Fibroblast of villous mesenchyme (primary cell): Measurements from ENCODE around the gene PTAR1. TPM values are rescaled to one million over a fixed set of nuclear protein-coding genes. Genes with fewer than 3 reads are reported as not detected.
"Not testable (repeated sequence)": the region's sequence is repeated elsewhere in the genome, so short reads cannot be mapped to it uniquely, and the experiment has no call there.

ENCODE experiments used
- DNase-seq: peaks from one replicate; pipeline ENCODE4 v3.0.0-alpha.2; 2010; ENCODE audit warnings: low read depth
- H3K4me3 ChIP-seq: 2 replicates; pipeline ENCODE4 v1.5.1; 2011; ENCODE audit warnings: low read depth, mild to moderate bottlenecking, low read length
- total RNA-seq: library from RNA; depleted of rRNA; stranded (reverse); fragments of >200 nt; gene quantifications from 2 replicates; pipeline ENCODE4 v1.2.3, GENCODE V29; 2012
- TF ChIP-seq, protein P1 (sequence below): IDR thresholded peaks from 2 replicates; pipeline ENCODE4 v1.5.1; 2012; ENCODE audit warnings: low read depth, mild to moderate bottlenecking, low read length; ENCODE audit not compliant: insufficient read depth

Gene PTAR1, protein sequence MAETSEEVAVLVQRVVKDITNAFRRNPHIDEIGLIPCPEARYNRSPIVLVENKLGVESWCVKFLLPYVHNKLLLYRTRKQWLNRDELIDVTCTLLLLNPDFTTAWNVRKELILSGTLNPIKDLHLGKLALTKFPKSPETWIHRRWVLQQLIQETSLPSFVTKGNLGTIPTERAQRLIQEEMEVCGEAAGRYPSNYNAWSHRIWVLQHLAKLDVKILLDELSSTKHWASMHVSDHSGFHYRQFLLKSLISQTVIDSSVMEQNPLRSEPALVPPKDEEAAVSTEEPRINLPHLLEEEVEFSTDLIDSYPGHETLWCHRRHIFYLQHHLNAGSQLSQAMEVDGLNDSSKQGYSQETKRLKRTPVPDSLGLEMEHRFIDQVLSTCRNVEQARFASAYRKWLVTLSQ
- 66.0 and 117 TPM in 2 replicates for total RNA-seq

DNA sequence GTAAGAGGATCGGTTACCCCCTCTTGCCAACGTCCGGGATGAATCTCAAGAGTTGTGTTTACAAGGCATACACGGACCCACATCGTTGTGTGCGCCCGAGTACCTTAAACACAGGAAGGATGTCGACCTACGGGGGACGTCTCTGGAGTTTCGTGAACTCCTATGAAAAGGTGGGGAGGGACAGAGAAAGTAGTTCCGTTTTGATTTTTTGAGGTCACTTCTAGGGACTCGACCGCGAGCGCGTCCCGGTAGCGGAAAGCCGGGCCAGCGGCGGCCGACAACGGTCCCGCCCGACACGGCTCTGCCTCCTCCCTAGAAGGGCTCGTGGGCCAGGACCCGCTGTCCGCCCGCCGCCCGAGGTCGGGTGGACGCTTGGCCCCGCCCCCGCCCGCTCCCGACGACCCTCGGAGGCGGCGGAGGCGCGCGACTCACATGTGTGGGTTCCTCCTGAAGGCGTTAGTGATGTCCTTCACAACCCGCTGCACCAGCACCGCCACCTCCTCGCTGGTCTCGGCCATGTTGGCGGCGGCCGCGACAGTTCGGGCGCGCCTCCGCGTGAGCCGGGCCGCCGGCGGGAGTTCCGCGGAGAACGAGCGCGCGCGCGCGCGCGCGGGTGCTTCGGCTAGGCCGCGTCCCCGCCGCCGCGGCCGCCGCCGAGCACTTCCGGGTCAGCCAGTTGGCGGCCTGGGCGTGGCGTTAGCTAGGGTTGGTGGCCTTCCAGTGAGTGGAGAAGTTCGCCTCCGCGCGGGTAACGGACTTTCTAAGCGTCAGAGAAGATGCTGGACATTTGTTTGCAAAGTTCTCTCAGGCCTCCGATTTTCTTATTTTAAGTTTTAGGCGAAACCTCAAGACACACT lies at the start of gene PTAR1:
Gene PTAR1 (minus strand): TSS at position 591 of the 857 bp plus-strand sequence. CDS start 73 bp downstream, at position 518.
- TF ChIP-seq, protein P1, sequence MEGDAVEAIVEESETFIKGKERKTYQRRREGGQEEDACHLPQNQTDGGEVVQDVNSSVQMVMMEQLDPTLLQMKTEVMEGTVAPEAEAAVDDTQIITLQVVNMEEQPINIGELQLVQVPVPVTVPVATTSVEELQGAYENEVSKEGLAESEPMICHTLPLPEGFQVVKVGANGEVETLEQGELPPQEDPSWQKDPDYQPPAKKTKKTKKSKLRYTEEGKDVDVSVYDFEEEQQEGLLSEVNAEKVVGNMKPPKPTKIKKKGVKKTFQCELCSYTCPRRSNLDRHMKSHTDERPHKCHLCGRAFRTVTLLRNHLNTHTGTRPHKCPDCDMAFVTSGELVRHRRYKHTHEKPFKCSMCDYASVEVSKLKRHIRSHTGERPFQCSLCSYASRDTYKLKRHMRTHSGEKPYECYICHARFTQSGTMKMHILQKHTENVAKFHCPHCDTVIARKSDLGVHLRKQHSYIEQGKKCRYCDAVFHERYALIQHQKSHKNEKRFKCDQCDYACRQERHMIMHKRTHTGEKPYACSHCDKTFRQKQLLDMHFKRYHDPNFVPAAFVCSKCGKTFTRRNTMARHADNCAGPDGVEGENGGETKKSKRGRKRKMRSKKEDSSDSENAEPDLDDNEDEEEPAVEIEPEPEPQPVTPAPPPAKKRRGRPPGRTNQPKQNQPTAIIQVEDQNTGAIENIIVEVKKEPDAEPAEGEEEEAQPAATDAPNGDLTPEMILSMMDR, result no peak
- H3K4me3 ChIP-seq, result peak within 1 kb of the TSS; percentile 90
- DNase-seq, result peak; percentile 91

DNA sequence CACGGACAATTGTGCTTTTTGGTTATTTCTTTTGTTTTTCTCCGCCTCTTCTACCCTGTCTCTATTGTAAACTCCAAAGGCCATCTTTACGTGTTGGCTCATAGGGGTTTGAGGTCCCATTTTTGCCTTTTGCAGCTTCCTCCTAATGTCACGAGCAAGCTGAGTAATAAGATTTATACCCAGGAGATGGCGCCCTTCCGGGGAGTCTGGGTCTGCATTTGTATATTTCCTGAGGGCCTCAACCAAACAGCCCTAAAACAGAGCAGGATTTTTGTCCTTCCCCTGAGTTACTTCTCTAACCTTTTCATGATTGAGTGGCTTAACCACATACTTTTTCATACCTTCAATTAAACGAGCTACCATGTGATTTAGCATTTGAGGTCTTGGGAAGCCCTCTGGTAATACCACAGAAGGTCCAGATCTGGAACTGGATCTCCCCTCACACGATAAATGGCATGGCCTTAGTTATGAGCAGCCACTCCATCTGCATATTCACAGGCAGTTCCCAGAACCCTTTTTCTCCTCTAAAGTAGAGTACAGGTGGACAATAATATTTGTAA lies 49.6 kb upstream of the PTAR1 start:
- peak; percentile 37 for DNase-seq
- TF ChIP-seq, protein P1, result peak; percentile 50
- no peak overlapping the region for H3K4me3 ChIP-seq

DNA sequence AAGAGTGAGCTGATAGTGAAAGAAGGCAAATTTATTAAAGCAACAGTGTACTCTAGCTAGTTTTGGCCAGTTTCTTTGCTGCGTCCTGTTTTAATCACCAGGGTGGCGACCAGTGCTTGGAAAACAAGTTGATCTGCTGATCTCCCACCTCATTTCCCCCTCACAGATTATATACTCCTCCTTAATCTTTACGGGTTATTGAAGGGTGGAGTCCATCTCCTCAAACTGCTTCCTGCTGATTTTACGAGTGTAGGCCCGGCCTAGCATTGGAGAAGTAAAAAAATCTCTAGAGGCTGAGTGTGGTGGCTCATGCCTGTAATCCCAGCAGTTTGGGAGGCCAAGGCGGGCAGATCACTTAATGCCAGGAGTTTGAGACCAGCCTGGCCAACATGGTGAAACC lies 46.8 kb upstream of the PTAR1 start:
- no peak for DNase-seq
- TF ChIP-seq, protein P1, result no peak
- no peak overlapping the region for H3K4me3 ChIP-seq

DNA sequence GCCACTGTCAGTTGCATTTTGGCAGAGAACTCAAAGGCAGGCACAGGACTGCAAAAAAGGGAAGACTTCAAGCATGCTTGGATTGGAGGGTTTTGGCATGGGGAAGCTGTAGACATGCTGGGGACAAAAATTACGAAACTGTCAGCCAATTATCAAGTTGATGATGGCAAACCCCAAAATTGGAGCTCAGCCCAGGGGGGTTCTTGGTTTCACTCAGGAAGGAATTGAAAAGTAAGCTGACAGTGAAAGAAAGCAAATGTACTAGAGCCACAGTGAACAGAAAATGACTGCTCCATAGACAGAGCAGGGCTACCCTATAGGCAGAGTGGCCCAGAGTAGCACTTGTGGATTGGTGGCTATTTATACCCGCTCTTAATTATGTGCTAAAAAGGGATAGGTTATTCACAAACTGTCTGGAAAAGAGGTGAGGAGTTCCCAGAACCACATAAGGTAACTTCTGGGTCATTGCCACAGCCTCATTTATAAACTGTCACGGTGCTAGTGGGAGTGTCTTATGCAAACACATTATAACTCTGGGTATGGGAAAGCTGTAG lies 46.2 kb upstream of the PTAR1 start:
- DNase-seq, result no peak
- TF ChIP-seq, protein P1, result no peak
- H3K4me3 ChIP-seq, result no peak overlapping the region

DNA sequence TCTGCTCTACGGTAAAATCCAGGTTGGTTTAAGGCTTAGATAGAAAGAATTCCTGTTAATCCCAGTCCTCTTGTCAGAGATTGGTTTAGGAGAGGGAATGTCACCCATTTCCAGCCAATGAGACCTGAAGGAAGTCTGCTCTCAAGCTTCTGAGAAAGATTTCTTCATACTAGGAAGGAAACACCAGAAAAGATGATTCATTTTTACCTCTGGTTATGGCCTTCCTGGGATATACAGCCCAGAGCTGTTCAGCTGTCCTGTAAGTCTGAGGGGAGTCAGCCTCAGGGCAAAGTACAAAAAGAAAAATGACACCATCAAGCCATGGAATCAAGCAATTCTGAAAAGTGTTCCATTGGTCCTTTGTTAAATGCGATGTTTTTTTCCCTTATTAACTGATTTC lies 42.2 kb upstream of the PTAR1 start:
- no peak overlapping the region for H3K4me3 ChIP-seq
- DNase-seq, result no peak
- TF ChIP-seq, protein P1, result no peak

DNA sequence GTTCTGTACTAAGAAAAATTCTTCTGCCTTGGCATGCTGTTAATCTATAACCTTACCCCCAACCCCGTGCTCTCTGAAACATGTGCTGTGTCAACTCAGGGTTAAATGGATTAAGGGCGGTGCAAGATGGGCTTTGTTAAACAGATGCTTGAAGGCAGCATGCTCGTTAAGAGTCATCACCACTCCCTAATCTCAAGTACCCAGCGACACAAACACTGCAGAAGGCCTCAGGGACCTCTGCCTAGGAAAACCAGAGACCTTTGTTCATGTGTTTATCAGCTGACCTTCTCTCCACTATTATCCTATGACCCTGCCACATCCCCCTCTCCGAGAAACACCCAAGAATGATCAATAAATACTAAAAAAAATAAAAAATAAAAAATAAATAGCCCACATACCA lies 40.2 kb upstream of the PTAR1 start:
- H3K4me3 ChIP-seq, DNase-seq: not testable (repeated sequence)

DNA sequence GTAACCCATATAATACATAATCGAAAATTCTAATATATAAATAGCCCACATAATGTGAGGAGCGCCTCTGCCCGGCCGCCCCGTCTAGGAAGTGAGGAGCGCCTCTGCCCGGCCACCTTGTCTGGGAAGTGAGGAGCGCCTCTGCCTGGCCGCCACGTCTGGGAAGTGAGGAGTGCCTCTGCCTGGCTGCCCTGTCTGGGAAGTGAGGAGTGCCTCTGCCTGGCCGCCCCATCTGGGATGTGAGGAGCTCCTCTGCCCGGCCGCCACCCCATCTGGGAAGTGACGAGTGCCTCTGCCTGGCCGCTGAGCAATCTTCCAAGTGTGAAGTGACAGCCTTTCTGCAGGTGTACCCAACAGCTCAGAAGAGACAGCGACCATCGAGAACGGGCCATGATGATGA lies 39.7 kb upstream of the PTAR1 start:
- not testable (repeated sequence) for DNase-seq, H3K4me3 ChIP-seq
